Progenitor cell of endocrine pancreas (in vitro differentiated cells): Measurements from ENCODE around the gene PNCK. TPM values are rescaled to one million over a fixed set of nuclear protein-coding genes. Genes with fewer than 3 reads are reported as not detected.

Experiments
- DNase-seq: peaks from one replicate; pipeline ENCODE4 v3.0.0; 2021; ENCODE audit warnings: low spot score; ENCODE audit not compliant: unreplicated experiment
- H3K27ac Mint-ChIP-seq: 2 replicates; pipeline ENCODE4 v1.8.0; 2021; ENCODE audit warnings: mild to moderate bottlenecking, moderate library complexity, mixed read lengths
- H3K27me3 Mint-ChIP-seq: 2 replicates; pipeline ENCODE4 v1.8.0; 2021; ENCODE audit warnings: mixed read lengths
- H3K36me3 Mint-ChIP-seq: 2 replicates; pipeline ENCODE4 v1.8.0; 2022; ENCODE audit warnings: mixed read lengths; ENCODE audit not compliant: insufficient read depth
- H3K4me1 Mint-ChIP-seq: 2 replicates; pipeline ENCODE4 v1.8.0; 2021; ENCODE audit warnings: low read depth, mixed read lengths
- H3K4me3 Mint-ChIP-seq: 2 replicates; pipeline ENCODE4 v1.8.0; 2021; ENCODE audit warnings: low read depth, mild to moderate bottlenecking, moderate library complexity, mixed read lengths
- H3K9me3 Mint-ChIP-seq: 2 replicates; pipeline ENCODE4 v1.8.0; 2021; ENCODE audit warnings: low read depth, mixed read lengths
- total RNA-seq: library from RNA; stranded (reverse); gene quantifications from 2 replicates; pipeline ENCODE4 v1.2.1, GENCODE V29; 2021
- TF ChIP-seq, protein P1 (sequence below): fragments of 200-600 bp; sonication (generic); IDR thresholded peaks from one replicate; pipeline ENCODE4 v1.5.0; 2021; ENCODE audit warnings: antibody characterized with exemption, mild to moderate bottlenecking; ENCODE audit not compliant: unreplicated experiment

PNCK gene
- total RNA-seq, 1 donor from 2014 or later, result 6.1 TPM

DNA sequence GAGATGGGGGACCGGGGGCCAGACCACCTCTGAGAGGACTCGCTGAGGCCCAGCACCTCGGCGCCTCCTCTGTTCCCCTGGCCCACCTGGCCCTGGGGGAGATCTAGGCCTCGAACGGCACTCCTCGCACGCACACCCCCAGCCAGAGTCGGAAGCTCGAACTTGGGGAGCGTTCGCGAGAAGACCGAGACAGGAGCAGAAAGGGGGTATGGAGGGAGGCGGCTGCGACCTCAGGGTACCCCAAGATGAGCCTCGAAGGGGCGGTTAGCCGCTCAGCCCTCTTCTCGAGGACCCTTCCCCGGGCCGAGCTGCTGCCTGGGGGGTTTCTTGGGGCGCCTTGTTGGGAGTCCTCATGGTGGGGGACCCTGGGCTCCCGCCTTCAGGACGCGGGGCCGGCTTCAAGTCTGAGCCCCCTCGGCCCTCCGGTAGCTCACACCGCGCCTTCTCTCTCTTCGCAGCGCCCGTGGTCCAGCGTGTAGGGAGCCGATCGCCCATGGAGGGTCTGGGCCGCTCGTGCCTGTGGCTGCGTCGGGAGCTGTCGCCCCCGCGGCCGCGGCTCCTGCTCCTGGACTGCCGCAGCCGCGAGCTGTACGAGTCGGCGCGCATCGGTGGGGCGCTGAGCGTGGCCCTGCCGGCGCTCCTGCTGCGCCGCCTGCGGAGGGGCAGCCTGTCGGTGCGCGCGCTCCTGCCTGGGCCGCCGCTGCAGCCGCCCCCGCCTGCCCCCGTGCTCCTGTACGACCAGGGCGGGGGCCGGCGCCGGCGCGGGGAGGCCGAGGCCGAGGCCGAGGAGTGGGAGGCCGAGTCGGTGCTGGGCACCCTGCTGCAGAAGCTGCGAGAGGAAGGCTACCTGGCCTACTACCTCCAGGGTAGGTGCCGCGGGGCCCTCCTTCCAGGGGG is 25.9 kb downstream of the PNCK start:
- peaks cover 5% of the 10 kb centered on the region for H3K9me3 Mint-ChIP-seq
- peaks cover 13% of the 10 kb centered on the region for H3K4me1 Mint-ChIP-seq
- TF ChIP-seq, protein P1, sequence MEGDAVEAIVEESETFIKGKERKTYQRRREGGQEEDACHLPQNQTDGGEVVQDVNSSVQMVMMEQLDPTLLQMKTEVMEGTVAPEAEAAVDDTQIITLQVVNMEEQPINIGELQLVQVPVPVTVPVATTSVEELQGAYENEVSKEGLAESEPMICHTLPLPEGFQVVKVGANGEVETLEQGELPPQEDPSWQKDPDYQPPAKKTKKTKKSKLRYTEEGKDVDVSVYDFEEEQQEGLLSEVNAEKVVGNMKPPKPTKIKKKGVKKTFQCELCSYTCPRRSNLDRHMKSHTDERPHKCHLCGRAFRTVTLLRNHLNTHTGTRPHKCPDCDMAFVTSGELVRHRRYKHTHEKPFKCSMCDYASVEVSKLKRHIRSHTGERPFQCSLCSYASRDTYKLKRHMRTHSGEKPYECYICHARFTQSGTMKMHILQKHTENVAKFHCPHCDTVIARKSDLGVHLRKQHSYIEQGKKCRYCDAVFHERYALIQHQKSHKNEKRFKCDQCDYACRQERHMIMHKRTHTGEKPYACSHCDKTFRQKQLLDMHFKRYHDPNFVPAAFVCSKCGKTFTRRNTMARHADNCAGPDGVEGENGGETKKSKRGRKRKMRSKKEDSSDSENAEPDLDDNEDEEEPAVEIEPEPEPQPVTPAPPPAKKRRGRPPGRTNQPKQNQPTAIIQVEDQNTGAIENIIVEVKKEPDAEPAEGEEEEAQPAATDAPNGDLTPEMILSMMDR, result no peak
- no peak for DNase-seq
- peaks cover 4% of the 10 kb centered on the region for H3K27me3 Mint-ChIP-seq
- H3K36me3 Mint-ChIP-seq, result peaks cover 3% of the 10 kb centered on the region
- H3K4me3 Mint-ChIP-seq, result peak overlapping the region; percentile 72
- H3K27ac Mint-ChIP-seq, result no peak overlapping the region

DNA sequence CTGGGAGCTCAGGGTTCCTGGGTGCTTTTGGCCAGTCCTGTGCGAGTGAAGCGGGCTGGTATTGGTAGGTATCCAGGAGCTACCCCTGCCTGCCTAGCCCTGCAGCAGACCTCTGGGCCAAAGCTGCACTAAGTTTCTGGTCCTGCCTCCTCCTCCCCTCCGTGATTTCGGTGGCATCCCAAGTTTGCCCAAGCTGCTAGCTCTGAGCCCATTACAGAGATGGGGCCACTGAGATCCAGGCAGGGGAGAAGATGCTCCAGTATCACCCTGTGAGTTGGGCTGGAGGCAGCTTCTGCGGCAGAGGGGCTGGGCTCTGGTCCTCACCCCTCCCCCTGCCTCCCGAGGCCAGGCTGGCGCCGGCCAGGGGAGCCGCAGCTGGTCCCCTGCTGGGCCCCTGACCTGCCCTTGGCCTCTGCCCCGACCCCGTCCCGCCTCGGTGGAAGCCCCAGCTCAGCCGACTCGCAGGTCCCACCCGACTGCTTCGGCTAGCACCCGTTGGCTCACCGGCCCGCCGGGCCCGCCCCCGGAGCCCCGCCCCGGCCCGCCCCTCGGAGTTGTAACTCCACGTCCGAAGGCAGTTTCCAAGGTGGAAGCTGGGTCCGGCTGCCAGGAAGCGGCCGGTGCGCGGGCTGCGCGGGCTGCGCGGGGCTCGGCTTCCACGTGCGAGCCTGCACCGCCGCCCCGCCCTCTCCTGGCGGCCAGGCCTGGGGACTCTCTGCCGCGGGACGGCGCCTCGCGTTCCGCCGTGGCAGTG is 26.8 kb downstream of the PNCK start, which contains the start of gene DUSP9:
DUSP9 (plus strand) TSS at position 584 of the 754 bp plus-strand sequence. CDS start 751 bp downstream, outside the sequence.
- Mint-ChIP-seq H3K27me3 (peaks cover 5% of the 10 kb centered on the region), H3K4me1 (peaks cover 14% of the 10 kb centered on the region), H3K4me3 (peak within 1 kb of the TSS; percentile 72), H3K27ac (peak within 1 kb of the TSS; percentile 89), H3K9me3 (peaks cover under 1% of the 10 kb centered on the region), H3K36me3 (peaks cover 3% of the 10 kb centered on the region)
- peak; percentile 58 for DNase-seq
- TF ChIP-seq, protein P1, result no peak

DNA sequence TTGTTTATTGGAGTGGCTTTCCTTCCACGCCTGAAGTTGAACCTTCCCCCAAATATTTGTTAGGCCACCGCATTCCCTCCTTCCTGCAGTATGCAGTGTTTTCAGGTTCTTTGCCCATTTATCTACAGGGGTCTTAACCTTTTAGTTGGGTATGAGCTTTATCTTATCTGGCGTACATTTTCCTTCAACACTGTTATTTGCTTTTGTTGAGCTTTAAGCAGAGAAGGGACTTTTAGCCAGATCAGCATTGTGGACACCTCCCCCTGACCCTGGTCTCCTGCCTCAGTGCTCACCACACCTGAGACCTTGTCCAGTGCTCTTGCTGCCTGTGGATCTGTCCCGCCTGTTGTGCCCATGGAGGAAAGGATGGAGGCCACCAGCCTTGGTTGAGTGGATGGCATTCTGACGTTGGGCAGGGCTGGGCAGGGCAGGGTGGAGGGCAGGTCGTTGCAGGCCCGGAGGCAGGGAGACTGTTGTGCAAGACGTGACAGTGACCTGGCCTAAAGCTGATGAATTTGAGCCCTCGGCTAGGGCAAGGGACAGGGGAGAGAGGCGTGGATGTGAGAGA is 27.6 kb downstream of the PNCK start:
- Mint-ChIP-seq H3K27ac (peak overlapping the region; percentile 89), H3K4me1 (peaks cover 16% of the 10 kb centered on the region), H3K4me3 (peak overlapping the region; percentile 49), H3K9me3 (no peaks in the 10 kb centered on the region), H3K27me3 (peaks cover 8% of the 10 kb centered on the region), H3K36me3 (peaks cover 1% of the 10 kb centered on the region)
- DNase-seq, result no peak
- TF ChIP-seq, protein P1, result no peak

DNA sequence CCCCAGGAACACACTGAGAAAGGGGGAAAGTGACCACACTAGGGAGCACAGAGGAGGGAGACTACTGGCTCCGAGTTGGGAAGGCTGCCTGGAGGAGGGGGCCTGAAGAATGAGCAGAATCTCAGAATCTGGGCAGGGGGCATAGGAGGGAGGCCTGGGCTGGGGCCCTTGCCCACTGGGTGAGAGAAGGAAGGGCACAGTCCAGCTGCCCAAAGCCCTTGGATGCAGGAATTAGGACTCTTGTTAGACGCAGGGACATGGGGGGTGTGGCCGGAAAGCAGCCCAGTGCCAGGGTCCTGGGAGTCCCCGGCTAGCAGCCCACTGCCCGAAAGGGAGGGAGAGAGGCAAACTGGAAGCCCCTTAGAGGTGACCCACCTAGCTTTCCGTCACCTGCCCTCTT is 28.5 kb downstream of the PNCK start:
- Mint-ChIP-seq H3K4me1 (peaks cover 18% of the 10 kb centered on the region), H3K27me3 (peaks cover 11% of the 10 kb centered on the region), H3K4me3 (no peak overlapping the region), H3K9me3 (no peaks in the 10 kb centered on the region), H3K27ac (peak overlapping the region; percentile 67), H3K36me3 (peaks cover 1% of the 10 kb centered on the region)
- no peak for DNase-seq
- TF ChIP-seq, protein P1, result no peak
